ENCODE results near the gene CTNND2.

DNA sequence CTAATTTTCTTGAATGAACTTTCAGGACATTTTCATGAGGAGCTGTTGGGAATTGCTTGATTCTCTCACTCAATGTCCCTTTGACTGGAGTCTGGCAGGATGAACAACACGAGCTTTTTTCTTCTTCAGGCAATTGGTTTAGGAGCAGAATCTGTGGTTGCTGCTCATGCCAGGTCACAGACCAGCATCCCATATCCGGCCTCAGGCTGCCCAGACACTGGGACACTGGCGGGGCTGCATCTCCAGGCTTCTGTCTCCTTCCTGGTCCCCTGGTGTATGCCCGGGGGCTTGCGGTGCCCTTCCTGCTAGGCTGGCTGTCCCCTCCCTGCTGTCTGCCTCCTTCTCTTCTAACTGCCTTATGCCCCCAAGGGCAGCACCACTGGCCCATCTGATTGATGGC lies 831.7 kb downstream of the CTNND2 start:
- TF ChIP-seq, protein P1, sequence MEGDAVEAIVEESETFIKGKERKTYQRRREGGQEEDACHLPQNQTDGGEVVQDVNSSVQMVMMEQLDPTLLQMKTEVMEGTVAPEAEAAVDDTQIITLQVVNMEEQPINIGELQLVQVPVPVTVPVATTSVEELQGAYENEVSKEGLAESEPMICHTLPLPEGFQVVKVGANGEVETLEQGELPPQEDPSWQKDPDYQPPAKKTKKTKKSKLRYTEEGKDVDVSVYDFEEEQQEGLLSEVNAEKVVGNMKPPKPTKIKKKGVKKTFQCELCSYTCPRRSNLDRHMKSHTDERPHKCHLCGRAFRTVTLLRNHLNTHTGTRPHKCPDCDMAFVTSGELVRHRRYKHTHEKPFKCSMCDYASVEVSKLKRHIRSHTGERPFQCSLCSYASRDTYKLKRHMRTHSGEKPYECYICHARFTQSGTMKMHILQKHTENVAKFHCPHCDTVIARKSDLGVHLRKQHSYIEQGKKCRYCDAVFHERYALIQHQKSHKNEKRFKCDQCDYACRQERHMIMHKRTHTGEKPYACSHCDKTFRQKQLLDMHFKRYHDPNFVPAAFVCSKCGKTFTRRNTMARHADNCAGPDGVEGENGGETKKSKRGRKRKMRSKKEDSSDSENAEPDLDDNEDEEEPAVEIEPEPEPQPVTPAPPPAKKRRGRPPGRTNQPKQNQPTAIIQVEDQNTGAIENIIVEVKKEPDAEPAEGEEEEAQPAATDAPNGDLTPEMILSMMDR (IDR thresholded peaks at IDR 0.05): no peak
- no peak for TF ChIP-seq POLR2A (IDR thresholded peaks at IDR 0.05)
